ENCODE data around the gene GABRP. TPM values are rescaled to one million over a fixed set of nuclear protein-coding genes. Genes with fewer than 3 reads are reported as not detected.

GABRP gene
- total and polyA plus RNA-seq, 8 donors: 0.07 to 4.0 (median 0.23) TPM; not detected in 1

- FAIRE-seq: no peak
- 66 to 78% methylated on average over 2 of the region's 2 CpGs for WGBS, 2 donors
- H3K27ac ChIP-seq: no peak overlapping the region
- no peaks in the 10 kb centered on the region for H3K9me3 ChIP-seq
- no peak overlapping the region for H3K4me3 ChIP-seq
- no peaks in the 10 kb centered on the region for H3K36me3 ChIP-seq
- no peak for DNase-seq
- no peak for ATAC-seq
- H3K27me3 ChIP-seq: no peaks in the 10 kb centered on the region
- intact Hi-C loops (cut with DNase I): no loop called here
- no peak for TF ChIP-seq CTCF (IDR thresholded peaks at IDR 0.05)
- no peaks in the 10 kb centered on the region for H3K4me1 ChIP-seq
Observed at GRCh38 chr5:170857066-170857465, 73.5 kb downstream of the GABRP start.

- Histone ChIP-seq H3K27ac (no peak overlapping the region), H3K9me3 (no peaks in the 10 kb centered on the region), H3K4me3 (no peak overlapping the region), H3K36me3 (no peaks in the 10 kb centered on the region), H3K27me3 (no peaks in the 10 kb centered on the region), H3K4me1 (peaks cover 0 to 7% (median 5%) of the 10 kb centered on the region in 3 donors)
- no peak for ATAC-seq
- no peak for TF ChIP-seq CTCF (IDR thresholded peaks at IDR 0.05)
- no peak for DNase-seq
- intact Hi-C loops (cut with DNase I): no loop called here
- no peak for FAIRE-seq
Observed at GRCh38 chr5:170860415-170860814, 76.9 kb downstream of the GABRP start.

GRCh38 chr5:170860818-170861666 lies 77.5 kb downstream of the GABRP start:
- H3K4me3 ChIP-seq: peak overlapping the region in 1 of 4 donors; percentile 75
- no peak for ATAC-seq

GRCh38 chr5:170861667-170861916 lies 78.1 kb downstream of the GABRP start:
- WGBS, 2 donors: 7 to 12% methylated on average over 26 of the region's 26 CpGs
- DNase-seq (no peak), FAIRE-seq (no peak), ATAC-seq (no peak)
- intact Hi-C loops (cut with DNase I): no loop called here
- no peaks in the 10 kb centered on the region for H3K27me3 ChIP-seq
- peak overlapping the region; percentile 48 to 92 (median 68) for H3K4me3 ChIP-seq
- peaks cover 0 to 7% (median 5%) of the 10 kb centered on the region in 3 donors for H3K4me1 ChIP-seq
- H3K27ac ChIP-seq: peak overlapping the region in 1 of 4 donors; percentile 26
- H3K9me3 ChIP-seq: no peaks in the 10 kb centered on the region
- no peaks in the 10 kb centered on the region for H3K36me3 ChIP-seq
- no peak for TF ChIP-seq CTCF (IDR thresholded peaks at IDR 0.05)

More at GRCh38 chr5:170860818-170861666, 77.5 kb downstream of the GABRP start:
- intact Hi-C loops (cut with DNase I): no loop called here
- Histone ChIP-seq H3K9me3 (no peaks in the 10 kb centered on the region), H3K27ac (no peak overlapping the region), H3K27me3 (no peaks in the 10 kb centered on the region), H3K4me1 (peaks cover 0 to 7% (median 5%) of the 10 kb centered on the region in 3 donors), H3K36me3 (no peaks in the 10 kb centered on the region)
- TF ChIP-seq CTCF (IDR thresholded peaks at IDR 0.05): no peak
- DNase-seq: no peak
- 89 to 91% methylated on average over 5 of the region's 5 CpGs for WGBS, 2 donors
- no peak for FAIRE-seq

Data from pancreas (tissue), 10 donors.